Ovary (tissue), 9 donors: Measurements from ENCODE around the gene GSKIP. TPM values are rescaled to one million over a fixed set of nuclear protein-coding genes. Genes with fewer than 3 reads are reported as not detected.
"Not testable (repeated sequence)": the region's sequence is repeated elsewhere in the genome, so short reads cannot be mapped to it uniquely, and the experiment has no call there.

Source experiments
- DNase-seq, 5 donors: peaks; one replicate each; pipeline ENCODE4 v3.0.0-alpha.2; 2019 to 2020
- H3K27ac ChIP-seq, 2 donors: fragments of 200-600 bp; one replicate each; pipeline versions ENCODE4 v1.5.1 to v1.8.0; 2019 to 2022
- H3K27me3 ChIP-seq: fragments of 200-600 bp; one replicate; pipeline ENCODE4 v1.8.0; 2022
- H3K36me3 ChIP-seq: fragments of 200-600 bp; sonication (generic); one replicate; pipeline ENCODE4 v1.5.1; 2019
- H3K4me1 ChIP-seq: one replicate; pipeline ENCODE4 v1.8.1; 2013; ENCODE audit warnings: mild to moderate bottlenecking, moderate library complexity; ENCODE audit not compliant: insufficient read depth
- H3K4me3 ChIP-seq: fragments of 200-600 bp; sonication (generic); one replicate; pipeline ENCODE4 v1.5.1; 2017
- H3K9me3 ChIP-seq, 2 donors: fragments of 200-600 bp in 1 of 2; sonication (generic) in 1 of 2; one replicate each; pipeline versions ENCODE4 v1.5.1 to v1.8.1; 2013 to 2019; ENCODE audit warnings: mild to moderate bottlenecking in 1 of 2, moderate library complexity in 1 of 2
- EP300 ChIP-seq: sonication (generic); formaldehyde crosslinking; IDR thresholded peaks from one replicate; pipeline ENCODE4 v1.6.1; 2017; ENCODE audit warnings: antibody characterized with exemption
- POLR2A ChIP-seq: fragments of 450-650 bp; IDR thresholded peaks from one replicate; pipeline ENCODE4 v1.6.1; 2017; ENCODE audit warnings: antibody characterized with exemption, mild to moderate bottlenecking, moderate library complexity
- WGBS, 3 donors: extraction: QIAGEN DNeasy Blood & Tissue Kit in 1 of 3; methylation state at CpG; one replicate each; pipeline versions ENCODE4 v1.1.5 to v1.1.7; 2013 to 2017; 5-methylcytosine and 5-hydroxymethylcytosine counted together
- intact Hi-C, 4 donors: fragments of 100-400 bp; cut with DNase I; formaldehyde crosslinking; loops; one replicate each; pipeline versions ENCODE4 v1.11.0 to v1.15.1; 2022 to 2023
- polyA plus RNA-seq, 2 donors: library from polyadenylated mRNA; stranded (reverse); fragments of 200-250 nt in 1 of 2; fragments of 350-450 nt in 1 of 2; fragmentation: Illumina TruSeq in 1 of 2; extraction: RNeasy Lipid Tissue Mini Kit (QIAGEN cat#74804) in 1 of 2; gene quantifications; one replicate each; pipeline ENCODE4 v1.2.3, GENCODE V29; 2013 to 2014
- total RNA-seq, 7 donors: library from RNA; depleted of rRNA in 2 of 7; stranded (reverse); fragments of >200 nt in 2 of 7; fragmentation: NEBNext Ultra II Directional in 3 of 7; extraction: Animal tissue kit (Norgen Biotek cat#: 25700) in 3 of 7; gene quantifications; one replicate each; pipeline versions ENCODE4 v1.1.0 to v1.2.4, GENCODE V29; 2016 to 2023
- TF ChIP-seq, protein P1 (sequence below), 3 donors: fragments of 450-650 bp in 2 of 3; fragments of 200-600 bp in 1 of 3; IDR thresholded peaks; one replicate each; pipeline versions ENCODE4 v1.5.1 to v1.8.0; 2016 to 2022; ENCODE audit warnings: antibody characterized with exemption in 3 of 3, mild to moderate bottlenecking in 1 of 3
- donor health status: DM: no; HTN: no; CAD: no; lungs with moderate emphysema.
- donor health status: DM: no; HTN: no; CAD: no.
- donor health status: Bipolar disorder and iron deficiency.
- donor health status: DM: yes; HTN: yes; CAD: no.
- donor health status: DM: no; HTN: no; CAD: no.
- donor health status: DM: yes; HTN: yes; CAD: no.

GSKIP gene
- total and polyA plus RNA-seq, 9 donors, result 6.3 to 15.4 (median 10.1) TPM

DNA sequence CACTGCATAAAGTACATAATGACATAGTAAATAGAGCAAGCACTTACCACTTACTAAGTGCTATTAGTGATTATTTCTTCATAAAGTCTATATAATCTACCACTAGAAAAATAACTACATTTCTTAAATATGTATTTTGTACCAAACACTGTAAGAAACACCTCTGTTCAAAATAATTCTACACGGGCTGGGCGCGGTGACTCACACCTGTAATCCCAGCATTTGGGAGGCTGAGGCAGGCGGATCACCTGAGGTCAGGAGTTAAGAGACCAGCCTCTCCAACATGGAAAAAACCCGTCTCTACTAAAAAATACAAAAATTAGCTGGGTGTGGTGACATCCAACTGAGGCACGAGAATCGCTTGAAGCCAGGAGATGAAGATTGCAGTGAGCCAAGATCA lies 39.1 kb upstream of the GSKIP start:
- DNase-seq, result no peak
- Histone ChIP-seq H3K4me1 (no peaks in the 10 kb centered on the region), H3K9me3 (no peaks in the 10 kb centered on the region), H3K27ac (no peak overlapping the region), H3K36me3 (no peaks in the 10 kb centered on the region), H3K4me3 (no peak overlapping the region), H3K27me3 (no peaks in the 10 kb centered on the region)
- TF ChIP-seq, protein P1, sequence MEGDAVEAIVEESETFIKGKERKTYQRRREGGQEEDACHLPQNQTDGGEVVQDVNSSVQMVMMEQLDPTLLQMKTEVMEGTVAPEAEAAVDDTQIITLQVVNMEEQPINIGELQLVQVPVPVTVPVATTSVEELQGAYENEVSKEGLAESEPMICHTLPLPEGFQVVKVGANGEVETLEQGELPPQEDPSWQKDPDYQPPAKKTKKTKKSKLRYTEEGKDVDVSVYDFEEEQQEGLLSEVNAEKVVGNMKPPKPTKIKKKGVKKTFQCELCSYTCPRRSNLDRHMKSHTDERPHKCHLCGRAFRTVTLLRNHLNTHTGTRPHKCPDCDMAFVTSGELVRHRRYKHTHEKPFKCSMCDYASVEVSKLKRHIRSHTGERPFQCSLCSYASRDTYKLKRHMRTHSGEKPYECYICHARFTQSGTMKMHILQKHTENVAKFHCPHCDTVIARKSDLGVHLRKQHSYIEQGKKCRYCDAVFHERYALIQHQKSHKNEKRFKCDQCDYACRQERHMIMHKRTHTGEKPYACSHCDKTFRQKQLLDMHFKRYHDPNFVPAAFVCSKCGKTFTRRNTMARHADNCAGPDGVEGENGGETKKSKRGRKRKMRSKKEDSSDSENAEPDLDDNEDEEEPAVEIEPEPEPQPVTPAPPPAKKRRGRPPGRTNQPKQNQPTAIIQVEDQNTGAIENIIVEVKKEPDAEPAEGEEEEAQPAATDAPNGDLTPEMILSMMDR (IDR thresholded peaks at IDR 0.05), result no peak
- TF ChIP-seq POLR2A (no peak), EP300 (no peak)
- 91 to 97% (median 97%) methylated on average over 7 of the region's 7 CpGs for WGBS, 3 donors
- intact Hi-C loops, result no loop called here

DNA sequence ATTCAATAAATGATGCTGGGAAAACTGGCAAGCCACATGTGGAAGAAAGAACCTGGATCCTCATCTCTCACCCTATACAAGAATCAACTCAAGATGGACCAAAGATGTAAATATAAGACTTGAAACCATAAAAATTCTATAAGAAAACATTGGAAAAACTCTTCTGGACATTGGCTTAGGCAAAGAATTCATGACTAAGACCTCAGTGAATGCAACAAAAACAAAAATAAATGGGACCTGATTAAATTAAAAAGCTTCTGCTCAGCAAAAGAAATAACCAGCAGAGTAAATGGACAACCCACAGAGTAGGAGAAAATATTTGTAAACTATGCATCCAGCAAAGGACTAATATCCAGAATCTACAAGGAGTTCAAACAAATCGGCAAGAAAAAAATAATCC lies 24.8 kb upstream of the GSKIP start:
- TF ChIP-seq EP300 (no peak), POLR2A (no peak)
- TF ChIP-seq, protein P1 (IDR thresholded peaks at IDR 0.05), result no peak
- Histone ChIP-seq H3K9me3 (no peaks in the 10 kb centered on the region), H3K4me1 (no peaks in the 10 kb centered on the region), H3K27ac (no peak overlapping the region), H3K27me3 (no peaks in the 10 kb centered on the region), H3K36me3 (no peaks in the 10 kb centered on the region), H3K4me3 (no peak overlapping the region)
- no peak for DNase-seq
- 93 to 98% (median 97%) methylated on average over 1 of the region's 1 CpG for WGBS, 3 donors
- intact Hi-C loops, result no loop called here

DNA sequence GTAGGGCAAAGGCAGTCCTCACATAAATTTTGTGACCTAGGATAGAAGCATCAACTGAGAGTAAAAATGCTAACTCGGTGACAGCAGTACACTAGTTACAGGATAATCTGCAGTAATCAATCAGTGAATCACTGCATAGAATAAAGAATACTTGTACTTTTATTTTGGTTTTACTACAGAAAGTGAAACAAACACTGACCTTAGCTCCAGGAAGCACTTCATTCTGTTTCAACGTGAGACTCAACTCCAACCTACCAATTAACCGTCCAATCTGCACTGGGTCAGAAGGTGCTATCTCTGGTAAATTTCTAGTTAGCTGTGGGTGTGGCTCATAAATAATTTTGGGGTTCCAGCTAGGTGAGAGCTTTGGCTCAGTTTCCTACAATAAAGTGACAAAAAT lies 22.0 kb upstream of the GSKIP start:
- Histone ChIP-seq H3K4me3 (no peak overlapping the region), H3K9me3 (no peaks in the 10 kb centered on the region), H3K4me1 (no peaks in the 10 kb centered on the region), H3K27ac (no peak overlapping the region), H3K27me3 (no peaks in the 10 kb centered on the region), H3K36me3 (no peaks in the 10 kb centered on the region)
- TF ChIP-seq POLR2A, result no peak
- TF ChIP-seq, protein P1 (IDR thresholded peaks at IDR 0.05), result no peak
- no peak for TF ChIP-seq EP300
- intact Hi-C loops, result no loop called here
- DNase-seq, result no peak
- WGBS, 3 donors, result 76 to 80% (median 80%) methylated on average over 3 of the region's 3 CpGs

DNA sequence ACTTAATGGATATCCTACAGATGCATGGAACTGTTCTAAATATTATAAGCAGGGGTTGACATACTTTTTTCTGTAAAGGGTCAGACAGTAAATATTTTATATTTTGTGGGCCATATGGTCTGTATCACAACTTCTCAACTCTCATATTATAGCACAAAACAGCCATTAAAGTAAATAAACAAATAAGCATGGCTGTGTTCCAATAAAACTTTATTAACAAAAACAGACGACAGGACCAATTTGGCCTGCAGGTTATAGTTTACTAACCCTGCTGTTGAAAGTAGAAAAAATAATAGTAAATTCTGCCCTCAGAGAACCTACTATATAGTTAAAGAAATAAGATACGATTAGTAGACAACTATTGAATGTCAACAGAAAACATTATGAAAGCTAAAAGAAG lies 17.7 kb upstream of the GSKIP start:
- TF ChIP-seq EP300, result no peak
- no peak for TF ChIP-seq POLR2A
- TF ChIP-seq, protein P1 (IDR thresholded peaks at IDR 0.05), result no peak
- peaks cover 1% of the 10 kb centered on the region for H3K4me1 ChIP-seq
- no peaks in the 10 kb centered on the region for H3K27me3 ChIP-seq
- DNase-seq, result no peak
- no peaks in the 10 kb centered on the region for H3K36me3 ChIP-seq
- intact Hi-C loops, result no loop called here
- no peaks in the 10 kb centered on the region for H3K9me3 ChIP-seq
- H3K27ac ChIP-seq, result no peak overlapping the region
- WGBS, 3 donors, result 84 to 90% (median 88%) methylated on average over 2 of the region's 2 CpGs
- H3K4me3 ChIP-seq, result no peak overlapping the region

DNA sequence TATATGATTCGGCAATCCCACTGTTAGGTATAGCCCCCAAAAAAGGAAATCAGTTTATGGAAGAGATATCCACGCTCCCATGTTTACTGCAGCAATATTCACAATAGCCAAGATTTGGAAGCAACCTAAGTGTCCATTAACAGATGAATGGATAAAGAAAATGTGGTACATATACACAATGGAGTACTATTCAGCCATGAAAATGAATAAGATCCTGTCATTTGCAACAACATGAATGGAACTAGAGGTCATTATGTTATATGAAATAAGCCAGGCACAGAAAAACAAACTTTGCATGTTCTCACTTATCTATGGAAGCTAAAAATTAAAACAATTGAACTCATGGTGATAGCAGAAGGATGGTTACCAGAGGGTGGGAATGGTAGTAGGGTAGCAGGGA lies 15.4 kb upstream of the GSKIP start:
- H3K27ac ChIP-seq, intact Hi-C loops, H3K4me3 ChIP-seq, H3K4me1 ChIP-seq, H3K36me3 ChIP-seq, H3K27me3 ChIP-seq, DNase-seq, H3K9me3 ChIP-seq: not testable (repeated sequence)
- 95 to 99% (median 97%) methylated on average over 2 of the region's 2 CpGs for WGBS, 3 donors
